SJCRH30 (cell line): ENCODE results near the gene KAZN. TPM values are rescaled to one million over a fixed set of nuclear protein-coding genes. Genes with fewer than 3 reads are reported as not detected.
A peak's percentile ranks its signal among the peaks of the same experiment; 100 is the strongest.

ENCODE experiments used
- DNase-seq, 2 experiments: peaks; one replicate each; pipeline ENCODE4 v3.0.0-alpha.2; 2015 to 2020
- H3K27ac ChIP-seq: fragments of 250-450 bp; sonication (Bioruptor Pico); 2 replicates; pipeline ENCODE4 v1.5.1; 2020; ENCODE audit warnings: mild to moderate bottlenecking, moderate library complexity
- H3K27me3 ChIP-seq: fragments of 250-450 bp; sonication (Bioruptor Pico); 2 replicates; pipeline ENCODE4 v1.5.1; 2020; ENCODE audit warnings: mild to moderate bottlenecking, moderate library complexity
- H3K36me3 ChIP-seq: fragments of 250-450 bp; sonication (Bioruptor Pico); 2 replicates; pipeline ENCODE4 v1.5.1; 2020; ENCODE audit warnings: mild to moderate bottlenecking, moderate library complexity
- H3K4me1 ChIP-seq: fragments of 250-450 bp; sonication (Bioruptor Pico); 2 replicates; pipeline ENCODE4 v1.5.1; 2020; ENCODE audit warnings: mild to moderate bottlenecking, moderate library complexity
- H3K4me3 ChIP-seq: fragments of 250-450 bp; sonication (Bioruptor Pico); 2 replicates; pipeline ENCODE4 v1.5.1; 2020; ENCODE audit warnings: mild to moderate bottlenecking, moderate library complexity
- H3K9me3 ChIP-seq: fragments of 250-450 bp; sonication (Bioruptor Pico); replicated peaks from 2 replicates; pipeline ENCODE4 v1.5.1; 2020; ENCODE audit warnings: mild to moderate bottlenecking, moderate library complexity
- total RNA-seq: library from RNA; depleted of rRNA; stranded (reverse); fragments of >200 nt; shearing (Covaris generic); gene quantifications from 2 replicates; pipeline ENCODE4 v1.2.3, GENCODE V29; 2014

Gene KAZN
- total RNA-seq, 1 experiment from 2014 or later: 0.10 TPM

DNA sequence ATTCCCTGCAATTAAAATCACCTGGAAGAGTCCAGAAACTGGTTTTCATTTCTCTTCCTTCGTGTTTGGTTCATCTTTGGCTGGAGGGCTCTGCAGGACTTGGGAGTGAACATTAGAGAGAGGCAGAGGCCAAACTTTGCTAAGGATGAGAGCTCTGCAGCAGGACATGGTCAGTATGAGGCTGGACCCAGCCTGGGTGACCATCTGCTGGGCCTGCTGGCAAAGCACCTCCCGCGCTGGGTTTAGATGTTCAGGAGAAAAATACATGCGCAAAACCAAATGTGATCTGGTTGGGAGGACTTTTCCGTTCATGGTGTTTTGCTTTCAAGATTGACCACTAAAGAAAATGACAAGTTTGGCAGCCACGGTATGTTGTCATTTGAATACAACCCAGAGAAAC is 15.9 kb downstream of the KAZN start:
- Histone ChIP-seq H3K27me3 (peaks cover 17% of the 10 kb centered on the region), H3K4me3 (no peak overlapping the region), H3K9me3 (peaks cover 3% of the 10 kb centered on the region; the same call in 1 of the 2 replicates), H3K36me3 (no peaks in the 10 kb centered on the region), H3K4me1 (no peaks in the 10 kb centered on the region), H3K27ac (no peak overlapping the region)
- no peak for DNase-seq

- Histone ChIP-seq H3K36me3 (no peaks in the 10 kb centered on the region), H3K27ac (no peak overlapping the region), H3K9me3 (peaks cover 3% of the 10 kb centered on the region; the same call in 1 of the 2 replicates), H3K4me1 (no peaks in the 10 kb centered on the region), H3K4me3 (no peak overlapping the region), H3K27me3 (peaks cover 17% of the 10 kb centered on the region)
- DNase-seq: no peak
These were observed 17.2 kb downstream of the KAZN start for GRCh38 chr1:14615549-14616218.

- H3K36me3 ChIP-seq: no peaks in the 10 kb centered on the region
- H3K27me3 ChIP-seq: peaks cover 17% of the 10 kb centered on the region
- no peak for DNase-seq
- no peaks in the 10 kb centered on the region for H3K4me1 ChIP-seq
- H3K4me3 ChIP-seq: no peak overlapping the region
- peaks cover 3% of the 10 kb centered on the region; the same call in 1 of the 2 replicates for H3K9me3 ChIP-seq
- no peak overlapping the region for H3K27ac ChIP-seq
These were observed 18.3 kb downstream of the KAZN start for GRCh38 chr1:14616632-14617396.

- no peak for DNase-seq
- no peaks in the 10 kb centered on the region for H3K36me3 ChIP-seq
- H3K27me3 ChIP-seq: peaks cover 11% of the 10 kb centered on the region; the same call in 1 of the 2 replicates
- no peak overlapping the region for H3K4me3 ChIP-seq
- H3K9me3 ChIP-seq: peaks cover 3% of the 10 kb centered on the region; the same call in 1 of the 2 replicates
- no peak overlapping the region for H3K27ac ChIP-seq
- H3K4me1 ChIP-seq: no peaks in the 10 kb centered on the region
These were observed 19.3 kb downstream of the KAZN start for GRCh38 chr1:14617791-14618190.

- peaks cover 3% of the 10 kb centered on the region; the same call in 1 of the 2 replicates for H3K9me3 ChIP-seq
- H3K36me3 ChIP-seq: no peaks in the 10 kb centered on the region
- H3K27me3 ChIP-seq: peaks cover 8% of the 10 kb centered on the region; the same call in 1 of the 2 replicates
- no peak overlapping the region for H3K27ac ChIP-seq
- H3K4me1 ChIP-seq: no peaks in the 10 kb centered on the region
- DNase-seq: no peak
- H3K4me3 ChIP-seq: no peak overlapping the region
These were observed 22.5 kb downstream of the KAZN start for GRCh38 chr1:14620941-14621340.

- Histone ChIP-seq H3K27ac (no peak overlapping the region), H3K4me3 (no peak overlapping the region), H3K27me3 (peaks cover 3% of the 10 kb centered on the region; the same call in 1 of the 2 replicates), H3K36me3 (no peaks in the 10 kb centered on the region), H3K9me3 (no peaks in the 10 kb centered on the region), H3K4me1 (no peaks in the 10 kb centered on the region)
- DNase-seq: no peak
These were observed 24.6 kb downstream of the KAZN start for GRCh38 chr1:14623090-14623489.

- H3K4me1 ChIP-seq: no peaks in the 10 kb centered on the region
- no peak for DNase-seq
These were observed 26.5 kb downstream of the KAZN start for GRCh38 chr1:14624941-14625340.

DNA sequence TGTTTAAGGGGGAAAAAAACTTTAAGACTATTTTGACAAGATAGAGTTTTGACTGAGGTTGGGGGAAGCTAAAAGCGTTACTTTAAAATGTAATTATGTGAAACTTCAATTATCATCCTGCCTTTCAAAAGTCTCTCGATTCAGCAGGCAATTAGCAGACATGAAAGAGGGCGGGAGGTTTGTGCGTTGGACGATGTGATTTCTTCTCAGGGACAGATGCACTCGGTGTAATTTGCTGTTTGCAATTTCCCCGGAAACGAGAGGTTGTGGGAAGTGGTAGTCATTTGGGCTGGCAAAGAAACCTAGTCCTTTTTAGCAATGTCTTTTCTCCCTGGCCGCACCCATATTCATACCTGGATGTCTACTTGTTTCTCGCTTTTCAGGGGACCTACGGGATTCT is 27.1 kb downstream of the KAZN start:
- no peak for DNase-seq
- Histone ChIP-seq H3K4me3 (no peak overlapping the region), H3K27ac (no peak overlapping the region), H3K9me3 (no peaks in the 10 kb centered on the region), H3K27me3 (peaks cover 3% of the 10 kb centered on the region; the same call in 1 of the 2 replicates), H3K4me1 (no peaks in the 10 kb centered on the region), H3K36me3 (no peaks in the 10 kb centered on the region)

More at GRCh38 chr1:14624941-14625340, 26.5 kb downstream of the KAZN start:
- Histone ChIP-seq H3K36me3 (no peaks in the 10 kb centered on the region), H3K9me3 (no peaks in the 10 kb centered on the region), H3K4me3 (no peak overlapping the region), H3K27ac (no peak overlapping the region), H3K27me3 (peaks cover 3% of the 10 kb centered on the region; the same call in 1 of the 2 replicates)

DNA sequence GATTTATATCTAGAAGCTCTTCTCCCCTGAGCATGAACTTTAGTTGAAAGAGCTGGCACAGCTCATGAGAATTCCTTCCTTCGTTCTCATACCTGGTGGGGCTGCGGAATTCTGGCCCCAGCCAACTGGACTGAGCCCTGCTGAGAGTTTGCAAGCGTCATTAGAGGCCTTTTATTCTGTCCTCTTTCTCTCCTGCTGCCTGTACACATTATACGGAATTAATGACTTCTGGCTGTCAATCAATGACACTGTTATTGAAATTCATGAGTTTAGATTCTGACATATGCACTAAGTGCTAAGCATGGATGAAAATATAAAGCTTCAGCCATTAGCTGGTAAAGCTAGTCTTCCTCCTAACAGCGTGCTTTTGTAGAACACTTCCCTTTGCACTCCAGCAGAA is 27.5 kb downstream of the KAZN start:
- no peaks in the 10 kb centered on the region for H3K36me3 ChIP-seq
- H3K4me3 ChIP-seq: no peak overlapping the region
- H3K27ac ChIP-seq: no peak overlapping the region
- H3K4me1 ChIP-seq: no peaks in the 10 kb centered on the region
- H3K27me3 ChIP-seq: peaks cover 3% of the 10 kb centered on the region; the same call in 1 of the 2 replicates
- no peak for DNase-seq
- H3K9me3 ChIP-seq: no peaks in the 10 kb centered on the region

DNA sequence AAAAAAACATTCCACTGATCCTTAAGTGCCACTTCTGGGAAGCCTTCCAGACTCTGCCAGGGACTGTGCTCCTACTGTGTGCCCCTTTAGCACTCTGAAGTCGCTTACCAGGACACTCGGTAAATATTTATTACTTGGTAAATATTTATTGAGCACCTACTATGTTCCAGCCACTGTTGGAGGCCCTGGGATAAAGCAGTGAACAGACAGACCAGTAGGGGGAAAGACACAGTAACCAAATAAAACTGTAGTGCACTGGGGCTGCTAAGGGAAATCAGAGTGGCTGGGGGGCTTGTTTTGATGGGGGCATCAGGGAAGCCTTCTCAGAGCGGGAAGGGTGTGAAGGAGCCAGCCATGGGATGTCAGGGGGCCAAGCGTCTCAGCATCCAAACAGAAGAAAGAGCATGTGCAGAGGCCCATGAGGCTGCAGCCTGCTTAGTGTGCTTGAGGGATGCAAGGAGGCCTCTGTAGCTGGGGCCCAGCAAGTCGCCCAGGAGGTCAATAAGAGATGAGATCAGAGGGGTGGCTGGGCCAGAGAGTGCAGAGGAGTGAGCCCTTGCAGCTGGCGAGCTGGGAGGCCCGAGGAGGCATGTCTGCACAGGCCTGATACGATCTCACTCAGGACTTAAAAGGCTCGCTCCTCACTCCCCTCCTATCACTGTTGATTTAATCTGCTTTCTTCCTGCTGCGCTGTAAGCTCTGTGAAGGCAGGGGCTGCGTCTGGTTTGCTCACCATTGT is 28.6 kb downstream of the KAZN start:
- peak; percentile 13 to 14 for DNase-seq
- H3K4me3 ChIP-seq: no peak overlapping the region

GRCh38 chr1:14627608-14628489 is 29.4 kb downstream of the KAZN start:
- no peak overlapping the region for H3K4me3 ChIP-seq
- no peaks in the 10 kb centered on the region for H3K4me1 ChIP-seq
- H3K27me3 ChIP-seq: peaks cover 3% of the 10 kb centered on the region; the same call in 1 of the 2 replicates
- no peaks in the 10 kb centered on the region for H3K36me3 ChIP-seq
- no peak overlapping the region for H3K27ac ChIP-seq
- no peaks in the 10 kb centered on the region for H3K9me3 ChIP-seq
- DNase-seq: no peak

More for the DNA sequence above, 28.6 kb downstream of the KAZN start:
- H3K27me3 ChIP-seq: peaks cover 3% of the 10 kb centered on the region; the same call in 1 of the 2 replicates
- no peaks in the 10 kb centered on the region for H3K4me1 ChIP-seq
- H3K36me3 ChIP-seq: no peaks in the 10 kb centered on the region
- H3K9me3 ChIP-seq: no peaks in the 10 kb centered on the region
- no peak overlapping the region for H3K27ac ChIP-seq

DNA sequence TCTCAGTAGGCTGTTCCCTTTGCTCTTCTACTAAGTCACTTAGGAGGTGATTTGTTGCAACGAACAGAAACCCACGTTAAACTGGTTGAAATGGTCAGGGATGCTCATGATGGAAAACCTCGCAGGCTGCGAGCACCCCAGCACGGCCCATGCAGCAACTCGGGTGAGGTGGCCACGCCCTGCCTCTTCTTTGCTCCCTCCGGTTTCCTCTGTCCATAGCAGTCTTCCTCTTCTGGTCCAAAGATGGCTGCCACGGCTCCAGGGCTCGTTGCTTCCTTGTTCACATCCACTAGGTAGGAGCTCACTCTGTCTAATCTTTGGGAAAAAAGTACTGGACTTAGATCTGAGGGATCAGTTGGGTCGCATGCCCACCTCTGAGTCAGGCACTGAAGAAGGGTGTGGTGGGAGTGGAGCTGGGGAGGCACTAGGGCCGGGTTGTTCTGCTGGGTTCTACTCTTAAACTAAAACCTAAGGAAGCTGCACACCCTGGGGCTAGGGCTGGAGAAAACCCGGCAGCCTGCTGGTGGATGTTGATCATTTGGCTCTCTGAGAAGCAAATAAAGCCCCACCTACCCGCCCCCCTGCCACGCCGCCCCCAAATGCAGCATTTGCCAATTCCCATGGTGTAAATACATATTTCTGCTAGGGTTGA is 31.0 kb downstream of the KAZN start:
- Histone ChIP-seq H3K9me3 (no peaks in the 10 kb centered on the region), H3K36me3 (no peaks in the 10 kb centered on the region), H3K4me3 (no peak overlapping the region), H3K4me1 (no peaks in the 10 kb centered on the region), H3K27me3 (peaks cover 7% of the 10 kb centered on the region; the same call in 1 of the 2 replicates), H3K27ac (no peak overlapping the region)
- DNase-seq: no peak

DNA sequence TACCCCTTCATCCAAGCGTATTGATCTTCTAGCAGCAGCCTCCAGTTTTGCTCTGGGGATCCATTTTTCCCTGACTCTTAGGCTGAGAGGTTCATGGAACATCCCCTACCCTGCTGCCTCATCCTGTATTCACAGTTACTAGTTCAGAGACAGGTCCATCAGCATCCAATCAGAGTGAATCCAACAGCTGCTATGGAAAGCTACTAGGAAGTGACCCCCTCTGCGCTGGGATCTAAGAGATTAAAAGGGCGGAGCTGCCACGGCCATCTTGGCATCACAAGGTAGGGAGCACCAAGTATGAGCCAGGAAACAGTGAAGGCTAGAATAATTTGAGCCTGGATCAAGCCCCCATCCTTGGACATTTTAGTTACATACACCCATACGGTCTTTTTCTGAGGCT is 32.5 kb downstream of the KAZN start:
- Histone ChIP-seq H3K4me3 (no peak overlapping the region), H3K9me3 (no peaks in the 10 kb centered on the region)
- peak in 1 of 2 experiments; percentile 8 for DNase-seq

More for the DNA sequence above, 32.5 kb downstream of the KAZN start:
- Histone ChIP-seq H3K27me3 (peaks cover 4% of the 10 kb centered on the region; the same call in 1 of the 2 replicates), H3K27ac (no peak overlapping the region), H3K36me3 (no peaks in the 10 kb centered on the region), H3K4me1 (no peaks in the 10 kb centered on the region)
